ENCODE measurements around the gene ADAMTS16. TPM values are rescaled to one million over a fixed set of nuclear protein-coding genes. Genes with fewer than 3 reads are reported as not detected.

ADAMTS16 gene
- total and polyA plus RNA-seq, 9 of the 15 experiments (the other 6 are each of a cell fraction or from before 2014, with no cell fraction given) = not detected

DNA sequence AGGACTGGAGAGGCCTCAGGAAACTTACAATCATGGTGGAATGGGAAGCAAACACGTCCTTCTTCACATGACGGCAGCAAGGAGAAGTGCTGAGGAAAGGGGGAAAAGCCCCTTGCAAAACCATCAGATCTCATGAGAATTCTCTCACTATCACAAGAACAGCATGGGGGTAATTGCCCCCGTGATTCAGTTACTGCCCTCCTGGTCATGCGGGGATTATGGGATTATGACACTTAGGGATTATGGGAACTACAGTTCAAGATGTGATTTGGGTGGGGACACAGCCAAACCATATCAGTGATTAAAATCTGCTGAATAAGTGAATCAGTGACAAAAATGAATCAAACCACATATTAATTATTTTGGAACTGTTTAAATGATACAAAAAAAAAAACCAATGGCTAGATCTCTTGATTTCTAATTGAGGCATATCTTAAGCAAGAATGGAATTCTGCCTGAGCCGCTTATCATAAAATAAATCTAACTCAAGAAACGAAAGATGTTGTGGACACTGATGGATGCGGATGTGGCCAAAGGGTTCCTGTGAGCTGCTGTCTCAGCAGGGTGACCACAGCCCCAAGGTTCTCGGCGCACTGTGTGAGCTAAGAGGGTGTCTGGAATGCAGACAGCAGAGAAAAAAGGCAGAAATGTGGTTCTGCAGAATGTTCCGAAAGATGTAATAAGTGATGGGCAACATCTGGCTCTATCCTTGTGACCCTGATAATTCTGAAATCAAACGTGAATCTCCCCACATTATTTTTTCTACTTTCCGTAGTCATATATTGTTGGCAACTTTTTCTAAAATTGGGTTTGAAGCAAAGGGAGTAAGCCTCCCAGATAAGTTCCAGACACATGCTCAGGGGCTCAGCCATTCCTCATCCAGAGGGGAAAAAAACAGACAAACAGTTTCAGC lies 175.2 kb downstream of the ADAMTS16 start:
- intact Hi-C loops (cut with micrococcal nuclease) = no loop called here
- DNase-seq (ENCODE audit: extremely low read depth in 1 of 4, low spot score in 3 of 4) (no peak), FAIRE-seq (no peak), ATAC-seq (no peak)
- Histone ChIP-seq H4K20me1 (replicated peaks; ENCODE audit: control insufficient read depth, insufficient read depth, low read length) (0 out of 2 replicates have a peak, but pooled peaks cover 6% of the 10 kb centered on the region), H3K4me1 (replicated peaks in 1 of 2; ENCODE audit: control insufficient read depth in 2 of 2, insufficient read depth in 2 of 2, low read length in 2 of 2) (no peaks in the 10 kb centered on the region), H3K27ac (ENCODE audit: extremely low read depth, low read depth, low read length) (no peak overlapping the region), H3K9me1 (ENCODE audit: control insufficient read depth, insufficient read depth, low read length) (no peaks in the 10 kb centered on the region), H3K79me2 (ENCODE audit: control insufficient read depth, insufficient read depth, low read length) (no peaks in the 10 kb centered on the region), H3K36me3 (ENCODE audit: control insufficient read depth, insufficient read depth, low read length) (no peaks in the 10 kb centered on the region), H3K4me3 (no peak overlapping the region), H3K27me3 (ENCODE audit: control insufficient read depth in 2 of 2, insufficient read depth in 2 of 2, low read length in 2 of 2) (peaks cover 20 to 44% of the 10 kb centered on the region in 2 experiments), H3K9me3 (replicated peaks; ENCODE audit: control insufficient read depth, insufficient read depth, low read depth, low read length) (no peaks in the 10 kb centered on the region), H3K9ac (ENCODE audit: insufficient read depth in 1 of 2, low read depth in 2 of 2, low read length in 2 of 2) (no peak overlapping the region), H2AFZ (ENCODE audit: low read depth, low read length) (no peak overlapping the region), H3K4me2 (ENCODE audit: insufficient read depth, low read length) (no peak overlapping the region)
- TF ChIP-seq MAFG (tag; conservative IDR thresholded peaks at IDR 0.05) (0 out of 2 replicates have a peak, but pooled peaks have one; percentile 5), CBX5 (IDR thresholded peaks at IDR 0.05; ENCODE audit: borderline replicate concordance, low read depth) (no peak), SNAPC5 (CRISPR knock-in tag; IDR thresholded peaks at IDR 0.05) (no peak), XRCC3 (IDR thresholded peaks at IDR 0.05) (no peak), ZNF316 (IDR thresholded peaks at IDR 0.05) (peak; percentile 26; the same call in 1 of the 2 replicates), HMGXB4 (CRISPR knock-in tag; IDR thresholded peaks at IDR 0.05) (no peak)
- TF ChIP-seq, protein P1, sequence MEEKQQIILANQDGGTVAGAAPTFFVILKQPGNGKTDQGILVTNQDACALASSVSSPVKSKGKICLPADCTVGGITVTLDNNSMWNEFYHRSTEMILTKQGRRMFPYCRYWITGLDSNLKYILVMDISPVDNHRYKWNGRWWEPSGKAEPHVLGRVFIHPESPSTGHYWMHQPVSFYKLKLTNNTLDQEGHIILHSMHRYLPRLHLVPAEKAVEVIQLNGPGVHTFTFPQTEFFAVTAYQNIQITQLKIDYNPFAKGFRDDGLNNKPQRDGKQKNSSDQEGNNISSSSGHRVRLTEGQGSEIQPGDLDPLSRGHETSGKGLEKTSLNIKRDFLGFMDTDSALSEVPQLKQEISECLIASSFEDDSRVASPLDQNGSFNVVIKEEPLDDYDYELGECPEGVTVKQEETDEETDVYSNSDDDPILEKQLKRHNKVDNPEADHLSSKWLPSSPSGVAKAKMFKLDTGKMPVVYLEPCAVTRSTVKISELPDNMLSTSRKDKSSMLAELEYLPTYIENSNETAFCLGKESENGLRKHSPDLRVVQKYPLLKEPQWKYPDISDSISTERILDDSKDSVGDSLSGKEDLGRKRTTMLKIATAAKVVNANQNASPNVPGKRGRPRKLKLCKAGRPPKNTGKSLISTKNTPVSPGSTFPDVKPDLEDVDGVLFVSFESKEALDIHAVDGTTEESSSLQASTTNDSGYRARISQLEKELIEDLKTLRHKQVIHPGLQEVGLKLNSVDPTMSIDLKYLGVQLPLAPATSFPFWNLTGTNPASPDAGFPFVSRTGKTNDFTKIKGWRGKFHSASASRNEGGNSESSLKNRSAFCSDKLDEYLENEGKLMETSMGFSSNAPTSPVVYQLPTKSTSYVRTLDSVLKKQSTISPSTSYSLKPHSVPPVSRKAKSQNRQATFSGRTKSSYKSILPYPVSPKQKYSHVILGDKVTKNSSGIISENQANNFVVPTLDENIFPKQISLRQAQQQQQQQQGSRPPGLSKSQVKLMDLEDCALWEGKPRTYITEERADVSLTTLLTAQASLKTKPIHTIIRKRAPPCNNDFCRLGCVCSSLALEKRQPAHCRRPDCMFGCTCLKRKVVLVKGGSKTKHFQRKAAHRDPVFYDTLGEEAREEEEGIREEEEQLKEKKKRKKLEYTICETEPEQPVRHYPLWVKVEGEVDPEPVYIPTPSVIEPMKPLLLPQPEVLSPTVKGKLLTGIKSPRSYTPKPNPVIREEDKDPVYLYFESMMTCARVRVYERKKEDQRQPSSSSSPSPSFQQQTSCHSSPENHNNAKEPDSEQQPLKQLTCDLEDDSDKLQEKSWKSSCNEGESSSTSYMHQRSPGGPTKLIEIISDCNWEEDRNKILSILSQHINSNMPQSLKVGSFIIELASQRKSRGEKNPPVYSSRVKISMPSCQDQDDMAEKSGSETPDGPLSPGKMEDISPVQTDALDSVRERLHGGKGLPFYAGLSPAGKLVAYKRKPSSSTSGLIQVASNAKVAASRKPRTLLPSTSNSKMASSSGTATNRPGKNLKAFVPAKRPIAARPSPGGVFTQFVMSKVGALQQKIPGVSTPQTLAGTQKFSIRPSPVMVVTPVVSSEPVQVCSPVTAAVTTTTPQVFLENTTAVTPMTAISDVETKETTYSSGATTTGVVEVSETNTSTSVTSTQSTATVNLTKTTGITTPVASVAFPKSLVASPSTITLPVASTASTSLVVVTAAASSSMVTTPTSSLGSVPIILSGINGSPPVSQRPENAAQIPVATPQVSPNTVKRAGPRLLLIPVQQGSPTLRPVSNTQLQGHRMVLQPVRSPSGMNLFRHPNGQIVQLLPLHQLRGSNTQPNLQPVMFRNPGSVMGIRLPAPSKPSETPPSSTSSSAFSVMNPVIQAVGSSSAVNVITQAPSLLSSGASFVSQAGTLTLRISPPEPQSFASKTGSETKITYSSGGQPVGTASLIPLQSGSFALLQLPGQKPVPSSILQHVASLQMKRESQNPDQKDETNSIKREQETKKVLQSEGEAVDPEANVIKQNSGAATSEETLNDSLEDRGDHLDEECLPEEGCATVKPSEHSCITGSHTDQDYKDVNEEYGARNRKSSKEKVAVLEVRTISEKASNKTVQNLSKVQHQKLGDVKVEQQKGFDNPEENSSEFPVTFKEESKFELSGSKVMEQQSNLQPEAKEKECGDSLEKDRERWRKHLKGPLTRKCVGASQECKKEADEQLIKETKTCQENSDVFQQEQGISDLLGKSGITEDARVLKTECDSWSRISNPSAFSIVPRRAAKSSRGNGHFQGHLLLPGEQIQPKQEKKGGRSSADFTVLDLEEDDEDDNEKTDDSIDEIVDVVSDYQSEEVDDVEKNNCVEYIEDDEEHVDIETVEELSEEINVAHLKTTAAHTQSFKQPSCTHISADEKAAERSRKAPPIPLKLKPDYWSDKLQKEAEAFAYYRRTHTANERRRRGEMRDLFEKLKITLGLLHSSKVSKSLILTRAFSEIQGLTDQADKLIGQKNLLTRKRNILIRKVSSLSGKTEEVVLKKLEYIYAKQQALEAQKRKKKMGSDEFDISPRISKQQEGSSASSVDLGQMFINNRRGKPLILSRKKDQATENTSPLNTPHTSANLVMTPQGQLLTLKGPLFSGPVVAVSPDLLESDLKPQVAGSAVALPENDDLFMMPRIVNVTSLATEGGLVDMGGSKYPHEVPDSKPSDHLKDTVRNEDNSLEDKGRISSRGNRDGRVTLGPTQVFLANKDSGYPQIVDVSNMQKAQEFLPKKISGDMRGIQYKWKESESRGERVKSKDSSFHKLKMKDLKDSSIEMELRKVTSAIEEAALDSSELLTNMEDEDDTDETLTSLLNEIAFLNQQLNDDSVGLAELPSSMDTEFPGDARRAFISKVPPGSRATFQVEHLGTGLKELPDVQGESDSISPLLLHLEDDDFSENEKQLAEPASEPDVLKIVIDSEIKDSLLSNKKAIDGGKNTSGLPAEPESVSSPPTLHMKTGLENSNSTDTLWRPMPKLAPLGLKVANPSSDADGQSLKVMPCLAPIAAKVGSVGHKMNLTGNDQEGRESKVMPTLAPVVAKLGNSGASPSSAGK (IDR thresholded peaks at IDR 0.05) = no peak
- ChIA-PET POLR2A (interaction anchor here (0.6 kb wide), 1 partner anchor 8 kb away, joined by 3 read pairs; no protein-coding TSS in a partner anchor), CTCF (ENCODE audit: low intra/inter-chr PET ratio) (no interaction called here)
- in situ Hi-C loops (cut with MboI) = no loop called here
- no TSS peak for BruUV-seq (replicated peaks)
- 1% methylated on average over 12 of the region's 12 CpGs for WGBS (ENCODE audit: insufficient coverage, low coverage, missing lambda C conversion rate)
